Measurements from ENCODE around the gene POC1B.

Gene POC1B

DNA sequence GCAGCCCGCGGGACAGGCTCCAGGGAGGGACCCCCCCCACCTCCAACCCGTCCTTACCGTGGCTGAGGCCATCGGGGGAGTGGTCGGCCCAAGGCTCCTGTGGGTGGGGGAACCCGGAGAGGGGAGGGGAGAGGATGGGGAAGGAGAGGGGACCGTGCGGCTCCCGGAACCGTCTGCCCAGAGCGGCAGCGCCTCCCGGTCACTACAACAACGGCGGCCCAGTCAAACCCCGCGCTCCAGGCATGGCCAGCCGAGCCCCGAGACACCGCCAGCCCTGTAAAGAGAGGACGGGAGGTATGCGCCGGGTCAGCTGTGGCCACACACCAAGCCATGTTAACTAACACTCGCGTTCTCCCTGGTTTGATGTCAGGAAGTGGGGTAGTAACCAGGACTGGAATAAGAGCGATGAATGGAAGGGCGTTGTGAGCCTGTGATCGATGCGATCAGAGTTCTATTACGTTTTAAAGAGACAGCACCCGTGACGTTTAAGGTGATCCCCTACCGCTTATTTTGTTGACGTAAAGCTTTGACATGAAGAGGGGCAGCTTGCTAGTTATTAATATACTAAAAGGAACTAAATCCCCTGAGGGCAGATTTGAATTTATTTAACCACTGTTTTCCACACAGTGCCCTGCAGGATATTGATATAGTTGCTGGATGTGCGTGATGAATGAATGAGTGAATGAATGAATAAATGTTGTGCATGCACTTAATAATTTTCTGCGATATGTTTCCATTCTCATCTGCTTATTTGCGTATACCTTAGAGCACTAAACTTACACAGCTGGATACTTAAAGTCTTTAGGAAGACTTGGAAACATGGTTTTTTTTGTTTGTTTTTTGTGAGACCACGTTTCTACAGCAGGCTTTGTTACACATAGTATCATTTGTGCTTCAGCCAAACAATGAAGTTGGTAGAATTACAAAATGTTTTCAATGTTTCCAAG lies at the start of gene POC1B:
Gene POC1B (minus strand): TSS at position 224 of the 947 bp plus-strand sequence. CDS start 152 bp downstream, at position 72.
- peak within 1 kb of the TSS; percentile 76 to 99 (median 92) for H3K4me3 ChIP-seq

DNA sequence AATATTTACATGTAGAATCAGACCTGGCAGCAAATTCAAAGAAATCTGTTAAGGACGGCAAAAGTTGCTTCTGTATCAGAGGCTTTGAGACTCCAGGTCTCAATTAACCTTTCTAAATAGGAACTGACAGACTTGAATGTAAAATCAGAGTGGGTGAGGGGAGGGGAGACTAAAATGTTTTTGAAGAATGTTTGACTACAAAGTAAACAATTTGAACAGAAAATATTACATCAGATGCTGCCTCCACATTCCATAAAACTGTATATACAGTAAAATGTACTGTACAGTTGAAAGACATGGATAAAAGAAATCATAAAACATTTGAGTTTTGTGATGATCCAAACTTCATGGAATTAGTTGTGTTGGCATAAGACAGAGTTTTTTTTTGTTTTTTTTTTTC lies 49.5 kb upstream of the POC1B start:
- H3K27ac ChIP-seq, result no peak overlapping the region

More for the DNA sequence above, at the start of gene POC1B:
- H3K27ac ChIP-seq, result peak within 1 kb of the TSS; percentile 68 to 97 (median 88)

DNA sequence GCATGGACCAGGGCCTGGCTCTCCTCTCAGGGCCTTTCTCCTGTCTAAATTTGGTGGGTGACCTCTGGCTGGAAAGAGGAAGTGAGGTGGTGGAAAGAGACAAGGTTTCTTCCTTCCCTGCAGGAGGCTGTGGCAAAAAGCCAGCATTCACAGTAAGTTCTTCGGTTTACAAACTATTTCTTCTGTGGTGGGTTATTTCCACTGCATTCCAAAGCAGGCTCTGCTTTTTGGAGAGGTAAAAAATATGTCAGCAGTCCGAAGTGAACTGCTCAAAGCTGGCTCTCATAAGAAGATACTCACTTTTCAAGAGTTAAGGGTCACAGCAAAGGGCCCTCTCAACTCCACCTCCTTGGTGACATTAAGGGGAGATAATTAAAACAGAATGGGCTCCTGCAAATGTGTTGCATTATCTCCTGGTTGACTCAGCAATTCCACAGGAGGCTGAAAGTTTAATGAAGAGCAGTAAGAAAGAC lies 48.9 kb upstream of the POC1B start:
- Histone ChIP-seq H3K27ac (peak overlapping the region in 1 of 21 experiments; percentile 15), H3K4me3 (no peak overlapping the region)

More for the DNA sequence above, 49.5 kb upstream of the POC1B start:
- H3K4me3 ChIP-seq, result no peak overlapping the region

DNA sequence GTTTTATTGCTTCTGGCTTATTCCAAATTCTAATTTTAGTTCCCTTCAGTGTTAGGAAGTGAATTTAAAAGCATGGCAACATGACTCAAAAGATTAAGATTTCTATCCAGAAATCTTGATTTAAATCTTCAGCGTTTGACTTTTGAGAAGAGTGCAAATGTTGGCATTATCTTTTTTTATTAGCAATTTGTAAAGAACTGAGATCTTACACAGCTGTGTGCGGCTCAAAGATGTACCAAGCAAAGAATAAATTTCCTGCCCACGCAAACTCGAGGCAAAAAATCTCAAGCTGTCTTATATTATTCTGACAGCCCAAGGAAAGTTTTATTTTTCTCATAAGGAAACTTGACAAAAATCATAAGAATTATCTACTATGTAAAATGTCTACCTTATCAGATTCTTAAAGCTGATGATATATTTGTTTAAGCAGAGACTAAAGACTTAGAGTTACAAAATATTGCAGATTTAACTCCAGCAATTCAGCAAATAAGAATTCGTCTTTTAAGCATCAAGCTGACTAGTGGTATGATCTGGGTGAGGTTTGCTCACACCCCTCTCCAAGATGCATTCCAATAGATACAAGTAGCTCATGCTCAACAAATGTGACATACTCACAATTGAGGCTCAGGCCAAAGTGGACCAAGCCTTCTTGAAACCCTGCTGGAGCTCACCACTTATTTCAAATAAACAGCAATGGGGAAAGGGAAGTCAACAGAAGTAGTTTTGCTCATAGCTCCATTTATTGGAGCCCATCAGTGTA lies 47.4 kb upstream of the POC1B start:
- Histone ChIP-seq H3K4me3 (no peak overlapping the region), H3K27ac (no peak overlapping the region)

DNA sequence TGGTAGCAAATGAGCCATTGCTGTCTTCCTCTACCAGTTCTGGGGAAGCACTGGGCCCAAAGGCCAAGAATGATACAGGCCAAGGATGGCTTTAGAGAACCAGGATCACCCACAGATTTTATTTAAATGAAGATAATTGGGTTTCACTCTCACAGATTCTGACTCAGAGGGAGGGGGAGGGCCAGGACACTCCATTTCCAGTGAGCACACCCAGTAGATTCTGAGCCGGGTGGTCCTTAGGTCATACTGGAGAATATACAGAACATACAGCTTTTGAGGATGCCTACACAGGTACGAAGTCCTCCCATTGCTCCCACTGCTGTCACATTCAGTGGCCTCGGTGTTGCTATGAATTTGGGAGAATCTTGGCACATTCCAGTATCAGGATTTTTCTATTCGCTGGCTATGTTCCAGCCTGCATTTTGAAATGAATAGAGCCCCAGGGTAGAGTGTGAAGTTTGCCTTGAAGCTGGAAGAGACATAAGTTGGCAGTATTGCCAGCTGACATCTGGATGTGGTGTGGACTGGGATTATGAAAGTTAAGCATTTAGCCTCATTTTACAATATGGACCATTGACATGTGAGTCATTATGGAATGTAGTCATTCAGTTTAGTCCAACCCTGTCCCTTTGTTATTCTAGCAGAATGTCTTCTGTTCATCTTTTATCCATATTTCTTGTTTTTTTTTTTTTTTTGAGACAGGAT lies 45.8 kb upstream of the POC1B start:
- Histone ChIP-seq H3K4me3 (no peak overlapping the region), H3K27ac (peak overlapping the region in 1 of 21 experiments; percentile 40)

DNA sequence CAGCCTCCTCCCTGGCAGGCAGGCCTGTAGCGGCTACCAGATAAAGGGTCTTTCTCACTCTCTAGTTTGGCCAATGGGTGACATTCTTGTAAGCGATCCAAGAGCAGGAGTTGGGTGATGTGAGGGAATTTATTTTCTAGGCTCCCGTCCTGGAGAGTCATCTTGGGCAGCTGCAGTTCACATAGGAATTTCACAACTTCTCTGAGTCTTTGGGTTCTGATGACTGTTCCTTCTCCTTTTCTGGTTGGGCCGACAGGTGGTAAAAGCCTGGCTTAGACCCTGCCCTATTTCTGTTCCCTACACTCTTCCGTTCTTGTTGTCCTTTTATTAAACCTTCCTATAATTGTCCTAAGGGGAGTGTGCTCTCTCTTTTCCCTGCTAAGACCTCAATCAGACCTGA lies 42.6 kb upstream of the POC1B start:
- H3K4me3 ChIP-seq, result no peak overlapping the region
- H3K27ac ChIP-seq, result peak overlapping the region in 1 of 21 experiments; percentile 62

DNA sequence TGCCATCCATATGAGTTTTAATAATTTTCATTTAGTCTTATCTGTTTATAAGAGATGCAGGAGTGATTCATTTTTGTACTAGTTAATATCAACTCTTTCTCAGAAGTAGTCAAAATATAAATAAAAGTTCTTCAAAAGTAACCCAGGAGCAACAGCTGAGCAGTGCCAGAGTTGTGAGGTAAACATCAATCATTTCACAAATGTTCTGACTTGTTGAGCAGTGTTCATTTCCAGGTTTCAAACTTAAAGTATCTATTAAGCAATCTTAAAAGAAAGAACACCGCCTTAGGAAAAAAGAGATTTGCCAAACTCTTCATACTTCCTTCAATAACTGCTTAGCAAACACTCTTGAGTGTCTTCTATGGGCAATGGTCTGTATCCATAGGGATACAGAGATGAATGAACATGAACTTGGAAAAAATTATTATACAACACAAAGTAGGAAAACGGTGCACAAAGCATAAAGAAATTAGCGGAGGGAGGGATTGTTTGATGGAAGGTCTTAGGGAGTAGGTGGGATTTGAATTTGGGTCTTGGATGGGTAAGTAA lies 41.9 kb upstream of the POC1B start:
- H3K27ac ChIP-seq, result peak overlapping the region in 2 of 21 experiments; percentile 34 to 62

DNA sequence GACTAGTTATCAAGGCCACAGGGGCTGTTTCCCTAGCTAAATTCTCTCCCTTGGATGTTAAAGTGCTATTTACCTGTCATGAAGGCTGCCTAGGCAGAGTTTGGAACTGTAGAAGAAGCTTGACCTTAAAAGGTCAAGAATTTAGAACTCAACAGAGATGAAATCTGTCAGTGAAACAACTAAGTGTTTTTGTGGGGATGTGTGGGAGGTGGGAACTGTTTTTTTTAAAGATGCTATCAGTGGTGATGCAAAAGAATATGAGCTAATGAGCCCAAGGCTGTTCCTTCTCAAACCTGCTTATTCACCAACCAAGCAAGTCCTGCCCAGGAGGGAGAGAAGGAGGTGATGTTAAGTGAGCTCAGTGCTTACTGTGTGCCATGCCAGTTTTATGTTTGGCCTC lies 40.8 kb upstream of the POC1B start:
- Histone ChIP-seq H3K4me3 (no peak overlapping the region), H3K27ac (peak overlapping the region in 1 of 21 experiments; percentile 58)

More for the DNA sequence above, 41.9 kb upstream of the POC1B start:
- H3K4me3 ChIP-seq, result no peak overlapping the region

DNA sequence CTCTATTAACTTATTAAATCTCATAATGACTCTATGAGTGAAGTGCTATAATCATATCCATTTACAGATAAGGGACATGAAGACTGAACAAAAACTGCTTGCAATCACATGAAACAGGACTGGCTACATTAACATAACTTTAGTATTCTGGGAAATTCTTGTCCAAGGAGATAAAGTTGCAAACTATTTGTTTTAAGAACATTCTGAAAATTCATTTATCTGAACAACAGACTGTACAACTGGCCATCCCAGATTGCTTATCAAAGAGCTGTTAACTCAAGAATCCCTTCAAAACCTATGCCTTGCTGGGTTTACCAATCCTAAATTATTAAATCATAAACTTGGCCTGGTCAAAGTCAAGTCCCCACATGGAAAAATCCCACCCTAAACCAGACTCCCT lies 39.2 kb upstream of the POC1B start:
- no peak overlapping the region for H3K27ac ChIP-seq
- H3K4me3 ChIP-seq, result no peak overlapping the region

DNA sequence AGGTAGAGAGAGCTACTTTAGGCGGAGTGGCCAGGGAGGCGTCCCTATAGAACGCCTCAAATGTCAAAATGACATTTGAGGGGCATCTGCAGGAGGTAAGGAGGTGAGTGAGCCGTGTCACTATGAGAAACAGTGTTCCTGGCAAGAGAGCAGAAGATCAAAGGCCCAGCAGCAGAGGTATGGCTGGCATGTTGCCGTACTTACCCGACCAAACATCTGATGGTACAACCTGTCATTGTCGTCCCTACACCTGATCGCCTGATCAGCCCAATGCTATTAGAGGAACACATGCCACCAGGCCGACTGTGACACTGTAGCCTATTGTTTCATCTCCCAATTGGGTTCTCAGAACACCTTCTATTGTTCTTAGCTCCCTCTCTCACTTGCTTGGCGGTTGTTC lies 33.9 kb upstream of the POC1B start:
- Histone ChIP-seq H3K27ac (no peak overlapping the region), H3K4me3 (no peak overlapping the region)

DNA sequence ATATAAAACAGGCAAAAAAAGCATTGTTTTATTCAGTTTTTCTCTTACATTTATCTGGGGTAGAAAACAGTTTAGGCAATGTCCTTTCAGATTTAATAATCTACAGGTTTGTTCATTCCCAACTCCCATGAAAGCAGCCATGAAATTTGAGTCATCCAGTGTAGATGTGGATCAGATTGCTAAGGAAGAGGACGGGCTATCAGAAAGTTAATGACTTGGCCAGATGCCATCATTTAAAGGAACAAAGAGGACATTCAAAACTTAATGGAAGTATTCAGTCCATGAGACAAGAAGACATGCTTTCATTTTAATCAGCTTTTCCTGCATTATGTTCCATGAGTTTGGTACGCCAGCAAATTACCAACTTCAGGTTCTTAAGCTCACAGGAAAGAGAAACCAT lies 31.1 kb upstream of the POC1B start:
- Histone ChIP-seq H3K4me3 (no peak overlapping the region), H3K27ac (no peak overlapping the region)

DNA sequence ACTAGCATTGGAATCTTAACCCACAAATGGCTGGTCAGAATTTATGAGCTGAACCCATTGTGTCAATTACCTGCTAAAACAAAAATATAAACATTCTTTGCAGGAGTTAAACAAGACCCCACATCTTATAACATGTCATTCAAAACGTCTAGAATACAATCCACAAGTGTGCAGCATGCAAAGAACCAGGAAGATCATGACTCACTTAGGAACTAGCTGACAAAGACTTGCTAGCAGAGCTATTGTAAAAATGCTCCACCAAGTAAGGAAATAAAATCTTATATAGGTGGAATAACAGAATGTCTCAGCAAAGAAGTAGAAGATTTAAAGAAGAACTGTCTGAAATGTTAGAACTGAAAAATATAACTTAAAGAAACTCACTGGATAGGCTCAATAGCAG lies 26.5 kb upstream of the POC1B start:
- no peak overlapping the region for H3K4me3 ChIP-seq

DNA sequence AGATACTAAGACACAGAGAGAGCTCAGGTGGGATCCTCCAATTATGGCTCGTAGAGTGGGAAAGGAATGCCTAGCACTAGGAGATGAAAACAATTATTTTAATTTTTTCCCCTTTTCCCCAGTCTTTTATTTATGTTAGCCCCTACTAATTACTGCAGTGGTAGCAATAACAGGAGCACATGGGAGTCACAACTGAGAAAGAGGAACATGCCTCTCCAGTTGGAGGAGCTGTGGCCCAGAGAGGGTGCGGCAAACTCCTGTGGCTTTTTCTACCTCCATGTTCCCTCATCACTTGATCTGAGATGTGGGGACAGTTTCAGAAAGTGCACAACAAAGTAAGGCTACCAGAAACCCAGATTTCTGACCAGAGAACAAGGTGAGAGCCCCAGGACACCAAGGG lies 25.9 kb upstream of the POC1B start:
- no peak overlapping the region for H3K4me3 ChIP-seq
- no peak overlapping the region for H3K27ac ChIP-seq

More for the DNA sequence above, 26.5 kb upstream of the POC1B start:
- H3K27ac ChIP-seq, result no peak overlapping the region

DNA sequence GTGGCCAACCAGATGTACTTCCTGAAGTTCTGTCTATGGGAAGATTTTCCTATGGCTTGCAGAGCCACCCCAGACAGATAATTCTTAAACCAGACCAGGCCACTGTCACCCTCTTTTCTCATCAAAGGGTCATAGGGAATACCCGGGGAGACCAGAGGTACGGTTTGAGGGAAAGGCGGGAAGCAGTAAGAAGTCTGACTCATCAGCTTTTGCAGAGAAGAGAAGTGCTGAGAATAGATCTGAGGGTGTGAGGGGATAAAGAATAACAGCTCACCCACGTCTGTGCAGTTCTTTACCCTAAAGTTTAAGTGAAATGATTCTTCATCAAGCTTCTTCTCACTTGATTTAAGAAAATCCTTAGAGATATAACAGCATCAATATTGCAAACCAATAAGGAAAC lies 21.3 kb upstream of the POC1B start:
- Histone ChIP-seq H3K27ac (no peak overlapping the region), H3K4me3 (no peak overlapping the region)

DNA sequence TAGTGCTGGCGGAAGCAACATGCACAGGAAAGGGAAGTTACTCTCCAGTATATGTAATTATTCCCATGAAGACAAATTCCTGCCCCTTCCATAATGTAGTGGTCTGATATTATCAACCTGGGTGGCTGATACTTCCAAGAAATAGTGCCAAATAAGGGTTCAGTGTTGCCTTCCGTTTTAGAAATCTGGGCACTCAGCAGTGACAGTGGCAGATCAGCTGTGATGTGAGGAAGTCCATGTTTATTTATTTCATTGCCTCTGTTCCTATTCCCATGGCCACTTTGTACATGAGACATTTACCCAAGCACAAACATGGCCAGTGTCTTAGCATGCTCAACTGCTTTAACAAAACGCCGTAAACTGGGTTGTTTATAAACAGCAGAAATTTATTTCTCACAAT lies 20.3 kb upstream of the POC1B start:
- Histone ChIP-seq H3K27ac (no peak overlapping the region), H3K4me3 (no peak overlapping the region)

DNA sequence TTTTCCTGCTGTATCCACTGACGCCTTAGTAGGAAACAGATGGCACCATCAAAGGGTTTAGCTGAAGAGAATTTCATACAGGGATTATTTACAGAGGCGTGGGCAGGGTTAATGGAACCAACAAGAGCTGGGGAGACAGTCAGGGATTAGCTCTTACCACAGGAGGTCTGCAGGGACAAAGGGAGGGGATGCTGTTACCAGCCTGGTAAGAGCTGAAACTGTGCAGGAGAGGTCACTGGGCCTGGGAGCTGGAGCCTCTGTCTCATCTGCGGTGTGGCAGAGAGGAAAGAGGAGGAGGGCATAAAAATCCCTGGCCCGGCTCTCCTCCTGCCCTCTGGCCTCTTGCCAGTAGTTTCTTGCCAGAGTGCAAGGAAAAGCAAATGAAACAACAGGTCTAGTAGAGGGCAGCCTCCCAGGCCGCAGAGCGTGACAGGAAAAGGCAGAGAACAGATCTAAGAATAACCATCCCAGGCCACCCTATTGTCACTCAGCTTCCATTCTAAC lies 18.9 kb upstream of the POC1B start:
- peak overlapping the region in 1 of 21 experiments; percentile 5 for H3K27ac ChIP-seq

DNA sequence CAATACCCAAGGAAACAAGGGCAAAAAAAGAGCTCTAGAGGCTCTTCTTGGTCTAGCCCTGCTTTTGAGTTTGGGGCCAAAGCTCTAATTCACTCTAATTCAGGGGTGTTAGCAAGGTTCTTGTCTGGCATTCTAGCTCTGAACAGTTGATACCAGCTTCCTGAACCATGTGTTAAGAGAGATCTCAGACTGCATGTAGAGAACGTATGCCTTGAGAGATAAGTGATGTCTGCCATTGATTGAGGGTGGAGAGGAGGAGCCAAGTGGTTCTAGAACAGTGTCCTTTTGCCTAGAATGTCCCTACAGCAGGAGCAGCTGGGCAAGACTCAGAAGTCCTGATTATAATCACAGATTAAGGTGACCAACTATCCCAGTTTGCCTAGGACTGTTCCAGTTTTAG lies 18.2 kb upstream of the POC1B start:
- Histone ChIP-seq H3K27ac (no peak overlapping the region), H3K4me3 (no peak overlapping the region)

More for the DNA sequence above, 18.9 kb upstream of the POC1B start:
- no peak overlapping the region for H3K4me3 ChIP-seq

DNA sequence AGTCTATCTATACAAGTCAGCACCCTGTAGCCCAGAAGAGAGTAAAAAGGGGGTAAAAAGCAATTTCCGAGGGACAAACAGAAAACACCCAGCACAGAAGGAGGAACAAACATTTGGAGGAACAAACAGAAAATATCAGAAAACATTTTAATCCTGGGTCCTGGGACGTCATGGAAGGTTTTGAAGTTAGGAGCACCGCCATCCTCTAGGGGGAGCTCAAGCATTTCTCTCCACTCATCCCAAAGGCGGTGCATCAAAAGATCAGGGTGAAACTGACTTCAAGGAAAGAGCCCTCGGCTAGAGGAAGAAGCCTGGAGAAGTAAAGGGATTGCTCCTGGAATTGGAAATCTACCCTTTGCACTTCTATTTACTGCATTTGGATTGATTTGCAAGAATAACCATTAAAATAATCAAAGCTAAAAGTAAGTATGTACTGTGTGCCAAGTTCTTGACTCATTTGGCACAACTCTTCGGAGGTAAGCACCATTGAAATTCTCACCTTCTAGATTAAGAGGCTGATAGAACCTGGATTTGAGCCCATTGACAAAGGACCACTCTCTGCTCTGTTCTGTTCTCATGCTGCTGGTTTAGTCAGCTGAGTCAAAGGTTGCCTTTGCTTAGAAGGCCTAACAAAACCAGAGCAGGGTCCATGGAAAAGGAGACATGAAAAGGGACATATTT lies 17.2 kb upstream of the POC1B start:
- Histone ChIP-seq H3K27ac (peak overlapping the region in 1 of 21 experiments; percentile 39), H3K4me3 (no peak overlapping the region)

DNA sequence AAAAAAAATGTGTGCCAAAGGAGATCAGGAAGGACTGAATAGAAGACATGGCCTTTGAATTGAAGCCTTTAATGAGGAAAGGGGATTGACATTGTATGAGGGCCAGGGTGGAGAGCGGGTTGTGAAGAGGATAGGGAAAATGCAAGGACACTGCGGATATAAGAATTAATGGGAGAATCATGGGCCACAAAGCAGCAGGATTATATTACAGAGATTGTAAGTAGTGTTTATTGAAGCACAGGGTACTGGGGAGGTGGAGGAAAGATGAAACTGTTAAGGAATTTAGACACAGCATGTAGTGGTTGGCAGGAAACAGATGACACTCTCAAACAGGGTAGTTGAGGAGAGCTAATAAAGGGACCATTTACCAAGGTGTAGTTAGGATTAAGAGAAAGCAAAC lies 16.4 kb upstream of the POC1B start:
- Histone ChIP-seq H3K4me3 (no peak overlapping the region), H3K27ac (peak overlapping the region in 1 of 21 experiments; percentile 39)

All from skin epidermis (tissue), 12 donors.